PFSK-1 (cell line): Measurements from ENCODE around the gene ALDH3A1.

Experiments
- FOXP2 ChIP-seq: optimal IDR thresholded peaks from 2 replicates; pipeline ENCODE3; 2011; ENCODE audit warnings: borderline replicate concordance, control low read depth, inconsistent platforms; ENCODE audit not compliant: insufficient read depth; ENCODE audit errors: extremely low read length, extremely low read depth
- POLR2AphosphoS5 ChIP-seq: IDR thresholded peaks from 2 replicates; pipeline ENCODE4 v1.6.1; 2012; ENCODE audit warnings: low read depth, mild to moderate bottlenecking, control low read depth, low read length, moderate library complexity
- SIN3A ChIP-seq: IDR thresholded peaks from 2 replicates; pipeline ENCODE4 v1.6.1; 2012; ENCODE audit warnings: mild to moderate bottlenecking, low read length, moderate library complexity, borderline replicate concordance; ENCODE audit not compliant: insufficient read depth
- TAF1 ChIP-seq: IDR thresholded peaks from 2 replicates; pipeline ENCODE4 v1.6.1; 2012; ENCODE audit warnings: low read length, control low read depth, borderline replicate concordance; ENCODE audit not compliant: insufficient read depth
- TF ChIP-seq, protein P1 (sequence below), 2 experiments: IDR thresholded peaks; 2 replicates each; pipeline versions ENCODE4 v1.6.1 to v1.8.0; 2011 to 2012; ENCODE audit warnings: low read depth in 2 of 2, low read length in 2 of 2, control low read depth in 1 of 2, inconsistent platforms in 1 of 2, mild to moderate bottlenecking in 1 of 2, moderate library complexity in 1 of 2; ENCODE audit not compliant: insufficient read depth in 1 of 2

DNA sequence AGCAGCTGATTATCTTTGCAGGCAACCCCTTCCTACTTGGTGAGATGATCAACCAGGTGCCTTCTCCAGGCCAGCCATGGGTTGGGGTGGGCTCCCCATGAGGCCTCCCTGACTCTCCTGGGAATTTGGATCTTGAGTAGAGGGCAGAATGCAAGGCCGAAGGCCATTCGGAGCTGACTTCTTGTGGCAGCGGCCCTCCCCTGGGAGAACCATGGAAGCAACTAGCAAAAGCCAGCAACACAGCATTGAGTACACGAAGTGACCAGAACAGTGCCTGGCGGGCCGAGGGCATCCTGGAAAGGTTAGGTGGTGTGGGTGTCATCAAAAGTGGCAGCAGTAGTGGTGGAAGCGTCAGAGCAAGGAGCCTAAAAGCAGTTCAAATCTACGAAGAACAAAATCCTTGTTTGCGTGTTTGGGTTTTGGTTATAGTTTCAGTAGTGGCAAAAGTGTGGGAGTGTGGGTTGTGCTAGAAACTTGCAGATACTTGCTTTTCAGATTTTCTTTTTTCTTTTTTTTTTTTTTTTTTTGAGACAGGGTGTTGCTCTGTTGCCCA is 2.0 kb upstream of the ALDH3A1 start:
- TF ChIP-seq SIN3A (no peak), POLR2AphosphoS5 (no peak), TAF1 (no peak), FOXP2 (no peak)
- TF ChIP-seq, protein P1, sequence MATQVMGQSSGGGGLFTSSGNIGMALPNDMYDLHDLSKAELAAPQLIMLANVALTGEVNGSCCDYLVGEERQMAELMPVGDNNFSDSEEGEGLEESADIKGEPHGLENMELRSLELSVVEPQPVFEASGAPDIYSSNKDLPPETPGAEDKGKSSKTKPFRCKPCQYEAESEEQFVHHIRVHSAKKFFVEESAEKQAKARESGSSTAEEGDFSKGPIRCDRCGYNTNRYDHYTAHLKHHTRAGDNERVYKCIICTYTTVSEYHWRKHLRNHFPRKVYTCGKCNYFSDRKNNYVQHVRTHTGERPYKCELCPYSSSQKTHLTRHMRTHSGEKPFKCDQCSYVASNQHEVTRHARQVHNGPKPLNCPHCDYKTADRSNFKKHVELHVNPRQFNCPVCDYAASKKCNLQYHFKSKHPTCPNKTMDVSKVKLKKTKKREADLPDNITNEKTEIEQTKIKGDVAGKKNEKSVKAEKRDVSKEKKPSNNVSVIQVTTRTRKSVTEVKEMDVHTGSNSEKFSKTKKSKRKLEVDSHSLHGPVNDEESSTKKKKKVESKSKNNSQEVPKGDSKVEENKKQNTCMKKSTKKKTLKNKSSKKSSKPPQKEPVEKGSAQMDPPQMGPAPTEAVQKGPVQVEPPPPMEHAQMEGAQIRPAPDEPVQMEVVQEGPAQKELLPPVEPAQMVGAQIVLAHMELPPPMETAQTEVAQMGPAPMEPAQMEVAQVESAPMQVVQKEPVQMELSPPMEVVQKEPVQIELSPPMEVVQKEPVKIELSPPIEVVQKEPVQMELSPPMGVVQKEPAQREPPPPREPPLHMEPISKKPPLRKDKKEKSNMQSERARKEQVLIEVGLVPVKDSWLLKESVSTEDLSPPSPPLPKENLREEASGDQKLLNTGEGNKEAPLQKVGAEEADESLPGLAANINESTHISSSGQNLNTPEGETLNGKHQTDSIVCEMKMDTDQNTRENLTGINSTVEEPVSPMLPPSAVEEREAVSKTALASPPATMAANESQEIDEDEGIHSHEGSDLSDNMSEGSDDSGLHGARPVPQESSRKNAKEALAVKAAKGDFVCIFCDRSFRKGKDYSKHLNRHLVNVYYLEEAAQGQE (IDR thresholded peaks at IDR 0.05; ENCODE audit: insufficient read depth in 1 of 2, low read depth in 2 of 2, low read length in 2 of 2): no peak
